WTC11 (cell line): ENCODE data around the gene CCDC88B. TPM values are rescaled to one million over a fixed set of nuclear protein-coding genes. Genes with fewer than 3 reads are reported as not detected.

Experiments
- ATAC-seq: fragments of 200-7000 bp; cut with Tn5 transposase; 2 replicates; pipeline ENCODE4 v1.10.0; 2021; ENCODE audit warnings: mild to moderate bottlenecking, moderate library complexity
- CTCF ChIA-PET: fragments of 300-600 bp; sonication (Branson Sonifier 250); formaldehyde crosslinking; loops from one replicate; lab custom pipeline; 2021; ENCODE audit warnings: antibody characterized with exemption; lab: Charles Lee
- POLR2A ChIA-PET: fragments of 350-600 bp; sonication (Branson Sonifier 250); formaldehyde crosslinking; loops from one replicate; lab custom pipeline; 2021; ENCODE audit warnings: antibody characterized with exemption; lab: Charles Lee
- DNase-seq: peaks from one replicate; pipeline ENCODE4 v3.0.0; 2021; ENCODE audit warnings: low spot score
- H3K27ac Mint-ChIP-seq: 2 replicates; pipeline ENCODE4 v1.8.0; 2021; ENCODE audit warnings: mixed read lengths
- H3K27me3 Mint-ChIP-seq: 2 replicates; pipeline ENCODE4 v1.8.0; 2021; ENCODE audit warnings: low read depth, mild to moderate bottlenecking, moderate library complexity, mixed read lengths
- H3K36me3 Mint-ChIP-seq: 2 replicates; pipeline ENCODE4 v1.8.0; 2021; ENCODE audit warnings: mixed read lengths
- H3K4me1 Mint-ChIP-seq: 2 replicates; pipeline ENCODE4 v1.8.0; 2022; ENCODE audit warnings: mixed read lengths
- H3K4me3 Mint-ChIP-seq: 2 replicates; pipeline ENCODE4 v1.8.0; 2021; ENCODE audit warnings: mild to moderate bottlenecking, moderate library complexity, mixed read lengths
- H3K9me3 Mint-ChIP-seq: 2 replicates; pipeline ENCODE4 v1.8.0; 2021; ENCODE audit warnings: mixed read lengths
- CDX4 ChIP-seq: fragments of 250-450 bp; sonication (Bioruptor Pico); IDR thresholded peaks from 2 replicates; pipeline ENCODE4 v1.9.0; 2021; ENCODE audit warnings: moderate library complexity, mild to moderate bottlenecking, inconsistent platforms, borderline replicate concordance
- CREM ChIP-seq: sonication (generic); formaldehyde crosslinking; IDR thresholded peaks from 2 replicates; pipeline ENCODE4 v1.8.1; 2022; ENCODE audit warnings: mild to moderate bottlenecking, missing genetic modification reagents, moderate library complexity
- CTCF ChIP-seq: fragments of 200-600 bp; IDR thresholded peaks from 2 replicates; pipeline ENCODE4 v1.8.0; 2022; ENCODE audit warnings: antibody characterized with exemption
- E2F1 ChIP-seq: sonication (generic); formaldehyde crosslinking; IDR thresholded peaks from 2 replicates; pipeline ENCODE4 v1.8.0; 2022; ENCODE audit warnings: mild to moderate bottlenecking, missing genetic modification reagents
- GRHL2 ChIP-seq: fragments of 250-450 bp; sonication (Bioruptor Pico); IDR thresholded peaks from 2 replicates; pipeline ENCODE4 v1.8.0; 2022; ENCODE audit warnings: mild to moderate bottlenecking, moderate library complexity; ENCODE audit not compliant: insufficient replicate concordance, severe bottlenecking
- JUN ChIP-seq: sonication (generic); formaldehyde crosslinking; IDR thresholded peaks from 2 replicates; pipeline ENCODE4 v1.8.0; 2023; ENCODE audit warnings: mild to moderate bottlenecking, missing genetic modification reagents
- NR1H2 ChIP-seq: sonication (generic); formaldehyde crosslinking; IDR thresholded peaks from 2 replicates; pipeline ENCODE4 v1.9.0; 2021; ENCODE audit warnings: mild to moderate bottlenecking, moderate library complexity, missing genetic modification reagents
- PRDM15 ChIP-seq: sonication (generic); formaldehyde crosslinking; IDR thresholded peaks from 2 replicates; pipeline ENCODE4 v1.8.0; 2022; ENCODE audit warnings: missing genetic modification reagents
- PREB ChIP-seq: sonication (generic); formaldehyde crosslinking; IDR thresholded peaks from 2 replicates; pipeline ENCODE4 v1.8.1; 2022; ENCODE audit warnings: mild to moderate bottlenecking, missing genetic modification reagents, moderate library complexity, borderline replicate concordance
- TP53 ChIP-seq: sonication (generic); formaldehyde crosslinking; IDR thresholded peaks from 2 replicates; pipeline ENCODE4 v1.8.1; 2023; ENCODE audit warnings: mild to moderate bottlenecking, missing genetic modification reagents
- ZMAT4 ChIP-seq: fragments of 250-450 bp; sonication (Bioruptor Pico); IDR thresholded peaks from 2 replicates; pipeline ENCODE4 v1.9.0; 2021; ENCODE audit warnings: mild to moderate bottlenecking
- ZNF423 ChIP-seq: fragments of 250-450 bp; sonication (Bioruptor Pico); IDR thresholded peaks from 2 replicates; pipeline ENCODE4 v2.1.2; 2022; ENCODE audit warnings: mild to moderate bottlenecking, moderate library complexity
- ZNF532 ChIP-seq: fragments of 250-450 bp; sonication (Bioruptor Pico); IDR thresholded peaks from 2 replicates; pipeline ENCODE4 v1.9.0; 2021; ENCODE audit warnings: mild to moderate bottlenecking, borderline replicate concordance
- total RNA-seq: library from RNA; stranded (reverse); gene quantifications from 3 replicates; pipeline ENCODE4 v1.2.3, GENCODE V29; 2021

Gene CCDC88B
- total RNA-seq, 1 experiment from 2014 or later, result 17.0 TPM

- H3K27me3 Mint-ChIP-seq, result peaks cover 83% of the 10 kb centered on the region
- peak overlapping the region; percentile 60 for H3K4me3 Mint-ChIP-seq
- ChIA-PET CTCF (interaction anchor here (0.6 to 12.5 kb wide), 7 partner anchors 10 to 88 kb away, joined by 3 to 151 read pairs (median 3); partner anchors contain the start of genes ESRRA, PRDX5 and TRMT112), POLR2A (interaction anchor here (0.8 kb wide), 1 partner anchor 8 kb away, joined by 3 read pairs; no protein-coding TSS in a partner anchor)
- DNase-seq (no peak), ATAC-seq (peak; percentile 27)
- H3K27ac Mint-ChIP-seq, result no peak overlapping the region
- TF ChIP-seq E2F1 (CRISPR knock-in tag), result no peak
- TF ChIP-seq TP53 (CRISPR knock-in tag), result no peak
- no peak for TF ChIP-seq CDX4 (CRISPR knock-in tag)
- no peak for TF ChIP-seq JUN
- peak; percentile 57 for TF ChIP-seq PRDM15 (CRISPR knock-in tag)
- TF ChIP-seq NR1H2, result no peak
- no peaks in the 10 kb centered on the region for H3K36me3 Mint-ChIP-seq
- H3K4me1 Mint-ChIP-seq, result peaks cover 12% of the 10 kb centered on the region
- no peaks in the 10 kb centered on the region for H3K9me3 Mint-ChIP-seq
These were observed 47.3 kb upstream of the CCDC88B start for GRCh38 chr11:64292460-64293254.

GRCh38 chr11:64294774-64295173 is 45.2 kb upstream of the CCDC88B start:
- POLR2A ChIA-PET, result no interaction called here
- Mint-ChIP-seq H3K27me3 (peaks cover 93% of the 10 kb centered on the region), H3K4me1 (peaks cover 13% of the 10 kb centered on the region), H3K36me3 (no peaks in the 10 kb centered on the region)
- no peak for DNase-seq
- no peak for TF ChIP-seq ZNF423 (CRISPR knock-in tag)
- TF ChIP-seq PREB (CRISPR knock-in tag), result no peak
- TF ChIP-seq CTCF, result no peak
- TF ChIP-seq GRHL2 (CRISPR knock-in tag), result no peak
- no peak for TF ChIP-seq CREM (CRISPR knock-in tag)
- TF ChIP-seq ZNF532 (CRISPR knock-in tag), result no peak
- TF ChIP-seq ZMAT4 (CRISPR knock-in tag), result no peak
- TF ChIP-seq, all 79 proteins: peak for 0
- H3K4me3 Mint-ChIP-seq, result no peak overlapping the region
- ATAC-seq, result no peak
- H3K9me3 Mint-ChIP-seq, result no peaks in the 10 kb centered on the region
- CTCF ChIA-PET, result interaction anchor here (0.7 to 0.8 kb wide), 2 partner anchors 10 to 11 kb away, joined by 3 read pairs; no protein-coding TSS in a partner anchor
- no peak overlapping the region for H3K27ac Mint-ChIP-seq
